Ishikawa (cell line): Measurements from ENCODE around the gene OGFOD1.

Experiments used
- EGR1 ChIP-seq: IDR thresholded peaks from 2 replicates; pipeline ENCODE4 v1.6.1; 2012
- EP300 ChIP-seq: IDR thresholded peaks from 2 replicates; pipeline ENCODE4 v1.6.1; 2012; ENCODE audit warnings: borderline replicate concordance
- RAD21 ChIP-seq: IDR thresholded peaks from 2 replicates; pipeline ENCODE4 v1.6.1; 2012; ENCODE audit warnings: low read depth
- USF1 ChIP-seq: IDR thresholded peaks from 2 replicates; pipeline ENCODE4 v1.6.1; 2012
- YY1 ChIP-seq: IDR thresholded peaks from 2 replicates; pipeline ENCODE4 v1.6.1; 2012; ENCODE audit warnings: low read depth
- TF ChIP-seq, protein P1 (sequence below): IDR thresholded peaks from 2 replicates; pipeline ENCODE4 v1.6.1; 2012

DNA sequence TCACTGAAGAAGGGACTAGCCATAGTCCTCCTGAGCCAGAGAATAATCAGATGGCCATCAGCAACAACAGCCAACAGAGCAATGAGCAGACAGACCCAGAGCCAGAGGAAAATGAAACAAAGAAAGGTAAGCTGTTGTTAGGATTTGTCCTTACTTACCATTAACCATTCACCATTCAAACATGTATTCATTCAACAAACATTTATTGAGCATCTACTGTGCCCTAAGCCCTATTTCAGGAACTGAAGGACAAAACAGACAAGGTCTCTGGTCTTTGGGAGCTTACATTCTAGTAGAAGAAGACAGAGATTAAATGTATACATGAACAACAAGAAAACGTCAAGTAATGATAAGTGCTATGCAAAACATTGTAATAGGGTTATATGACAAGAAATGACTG is 19.3 kb downstream of the OGFOD1 start:
- TF ChIP-seq RAD21 (no peak), USF1 (no peak), EP300 (no peak), EGR1 (no peak), YY1 (no peak)
- TF ChIP-seq, protein P1, sequence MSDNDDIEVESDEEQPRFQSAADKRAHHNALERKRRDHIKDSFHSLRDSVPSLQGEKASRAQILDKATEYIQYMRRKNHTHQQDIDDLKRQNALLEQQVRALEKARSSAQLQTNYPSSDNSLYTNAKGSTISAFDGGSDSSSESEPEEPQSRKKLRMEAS, result no peak
